Chondrocyte (in vitro differentiated cells): ENCODE data around the gene TSTD2. TPM values are rescaled to one million over a fixed set of nuclear protein-coding genes. Genes with fewer than 3 reads are reported as not detected.

Experiments
- DNase-seq: peaks from one replicate; pipeline ENCODE4 v3.0.0; 2021; ENCODE audit warnings: mixed read lengths, low spot score
- H3K27ac Mint-ChIP-seq: one replicate; pipeline ENCODE4 v1.8.0; 2021; ENCODE audit warnings: mild to moderate bottlenecking, moderate library complexity, mixed read lengths; ENCODE audit not compliant: unreplicated experiment
- H3K27me3 Mint-ChIP-seq: 2 replicates; pipeline ENCODE4 v1.8.0; 2021; ENCODE audit warnings: low read depth, mixed read lengths
- H3K36me3 Mint-ChIP-seq: 2 replicates; pipeline ENCODE4 v1.8.0; 2021; ENCODE audit warnings: low read depth, mixed read lengths
- H3K4me1 Mint-ChIP-seq: 2 replicates; pipeline ENCODE4 v1.8.0; 2021; ENCODE audit warnings: low read depth, mild to moderate bottlenecking, mixed read lengths
- H3K4me3 Mint-ChIP-seq: one replicate; pipeline ENCODE4 v1.8.0; 2021; ENCODE audit warnings: mild to moderate bottlenecking, moderate library complexity, mixed read lengths; ENCODE audit not compliant: unreplicated experiment
- H3K9me3 Mint-ChIP-seq: 2 replicates; pipeline ENCODE4 v1.8.0; 2021; ENCODE audit warnings: low read depth, mixed read lengths
- CTCF ChIP-seq: fragments of 200-600 bp; sonication (generic); IDR thresholded peaks from 2 replicates; pipeline ENCODE4 v1.5.0; 2021; ENCODE audit warnings: antibody characterized with exemption, mild to moderate bottlenecking, moderate library complexity
- long read RNA-seq: library from polyadenylated mRNA; stranded (forward); transcript quantifications from one replicate; pipeline ENCODE4 v2.0.0, GENCODE V29; 2021
- total RNA-seq: library from RNA; stranded (reverse); gene quantifications from 3 replicates; pipeline ENCODE4 v1.2.1, GENCODE V29; 2021

Gene TSTD2
- total RNA-seq, result 18.8 to 21.9 TPM (median 19.6 TPM) in 3 replicates
- long read RNA-seq, full-length matches to known transcripts, result 35 of 44 reads
- long read RNA-seq, partial matches to known transcripts, result 1 of 44 reads
- long read RNA-seq, other reads (novel, unspliced or antisense), result 8 of 44 reads

GRCh38 chr9:97632985-97633858 is at the start of gene TSTD2, which contains the start of gene NCBP1:
Gene TSTD2, minus strand, starts transcription at chr9:97633368. Its CDS starts 5,806 bp downstream, at chr9:97627562.
Gene NCBP1, plus strand, starts transcription at chr9:97633821. Its CDS starts 61 bp downstream, at chr9:97633882.
- peak within 1 kb of the TSS; percentile 85 for H3K4me3 Mint-ChIP-seq
- H3K27me3 Mint-ChIP-seq, result no peaks in the 10 kb centered on the region
- no peaks in the 10 kb centered on the region for H3K36me3 Mint-ChIP-seq
- no peaks in the 10 kb centered on the region for H3K9me3 Mint-ChIP-seq
- no peak for TF ChIP-seq CTCF
- DNase-seq, result peak; percentile 99
- peak within 1 kb of the TSS; percentile 100 for H3K27ac Mint-ChIP-seq
- H3K4me1 Mint-ChIP-seq, result peaks cover 45% of the 10 kb centered on the region

- no peak overlapping the region for H3K27ac Mint-ChIP-seq
- no peaks in the 10 kb centered on the region for H3K27me3 Mint-ChIP-seq
- H3K4me1 Mint-ChIP-seq, result no peaks in the 10 kb centered on the region
- no peaks in the 10 kb centered on the region for H3K9me3 Mint-ChIP-seq
- no peak overlapping the region for H3K4me3 Mint-ChIP-seq
- TF ChIP-seq CTCF, result no peak
- no peak for DNase-seq
- peaks cover 25% of the 10 kb centered on the region for H3K36me3 Mint-ChIP-seq
Measured at GRCh38 chr9:97682242-97682641, 49.1 kb upstream of the TSTD2 start.

DNA sequence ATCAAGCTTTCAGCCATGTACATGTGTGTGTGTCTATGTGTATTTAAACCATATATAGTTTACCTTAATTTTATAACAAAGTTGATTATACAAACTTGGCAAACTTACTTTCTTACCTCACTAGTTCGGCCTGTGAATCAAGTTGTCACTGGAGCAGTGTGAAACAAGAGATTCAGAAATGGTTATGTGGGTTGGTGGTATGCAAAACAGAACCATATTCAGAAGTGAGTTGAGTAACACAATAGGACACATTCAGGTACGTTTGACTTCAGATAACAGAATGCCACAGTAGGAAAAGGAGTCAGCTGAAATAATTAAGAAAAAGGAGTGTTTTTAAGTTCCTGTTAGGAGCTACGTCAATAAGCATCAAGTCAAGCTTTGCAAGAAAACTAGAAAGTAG is 42.5 kb upstream of the TSTD2 start:
- DNase-seq, result no peak
- Mint-ChIP-seq H3K27me3 (no peaks in the 10 kb centered on the region), H3K36me3 (peaks cover 27% of the 10 kb centered on the region), H3K4me1 (peaks cover 12% of the 10 kb centered on the region), H3K27ac (peak overlapping the region; percentile 84), H3K9me3 (no peaks in the 10 kb centered on the region), H3K4me3 (no peak overlapping the region)
- no peak for TF ChIP-seq CTCF

GRCh38 chr9:97673922-97674321 is 40.8 kb upstream of the TSTD2 start:
- Mint-ChIP-seq H3K4me3 (no peak overlapping the region), H3K36me3 (peaks cover 30% of the 10 kb centered on the region), H3K9me3 (no peaks in the 10 kb centered on the region), H3K27ac (peak overlapping the region; percentile 47), H3K4me1 (peaks cover 12% of the 10 kb centered on the region), H3K27me3 (no peaks in the 10 kb centered on the region)
- no peak for DNase-seq
- TF ChIP-seq CTCF, result no peak

GRCh38 chr9:97672403-97672802 is 39.2 kb upstream of the TSTD2 start:
- no peak for DNase-seq
- no peak for TF ChIP-seq CTCF
- H3K9me3 Mint-ChIP-seq, result no peaks in the 10 kb centered on the region
- H3K4me1 Mint-ChIP-seq, result peaks cover 12% of the 10 kb centered on the region
- H3K36me3 Mint-ChIP-seq, result peaks cover 28% of the 10 kb centered on the region
- H3K27me3 Mint-ChIP-seq, result no peaks in the 10 kb centered on the region
- H3K27ac Mint-ChIP-seq, result no peak overlapping the region
- H3K4me3 Mint-ChIP-seq, result no peak overlapping the region
